Heart left ventricle (tissue), 13 donors: ENCODE data around the gene CYTIP.

ENCODE experiments used
- POLR2A ChIP-seq, 2 donors: fragments of 450-650 bp; IDR thresholded peaks; one replicate each; pipeline ENCODE4 v1.6.1; 2017; ENCODE audit warnings: antibody characterized with exemption in 2 of 2, mild to moderate bottlenecking in 2 of 2, moderate library complexity in 2 of 2
- TF ChIP-seq, protein P1 (sequence below), 12 donors: fragments of 200-600 bp; sonication (generic) in 4 of 12; IDR thresholded peaks; one replicate each; pipeline versions ENCODE4 v1.5.0 to v1.8.0; 2018 to 2022; ENCODE audit warnings: antibody characterized with exemption in 12 of 12, mild to moderate bottlenecking in 5 of 12
- donor health status: ischemic (EF 13 %, LVEDD 7.1; RV severe dilation, severe dysfunction).
- donor health status: DM: no; HTN: yes; CAD: no.
- donor health status: DM: no; HTN: no; CAD: no.
- donor health status: ischemic (EF 25% LVEDD 6.9; RV normal size, moderate dysfunction).
- donor health status: ischemic (EF 25% LVEDD 5.7; RV mildly dilated, moderate dysfunction).
- donor health status: ischemic (EF 35%, LVEDD 5.7; RV mildly dilated, moderate dysfunction).
- donor health status: nonischemic (EF 11% LVEDD 7.7; RV severe dilation, severe dysfunction).
- donor health status: DM: yes; HTN: yes; CAD: no.
- donor health status: PGD.
- donor health status: ischemic (EF 29% LVEDD 5.4; RV normal size, mild dysfunction).
- donor health status: nonischemic (EF 23%, LVEDD 6.1; RV moderate dilation, normal function).

DNA sequence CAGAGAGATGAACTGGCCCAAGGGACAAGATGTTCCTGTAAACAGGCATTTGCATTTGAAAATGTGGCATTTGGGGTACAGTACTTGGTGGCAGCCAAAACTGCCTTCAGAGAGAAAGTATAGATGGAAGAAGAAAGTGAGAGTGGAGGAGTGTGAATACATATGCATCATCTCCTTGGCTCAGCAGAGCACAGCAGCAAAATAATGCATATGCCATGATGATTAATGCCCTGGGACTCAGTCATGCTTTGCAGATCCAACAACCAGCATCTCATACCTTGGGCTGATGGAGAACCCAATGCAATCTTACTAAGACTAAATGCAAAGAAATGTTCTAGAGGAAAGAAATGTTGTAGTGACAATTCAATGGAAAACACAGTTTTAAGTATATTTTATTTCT lies 29.7 kb upstream of the CYTIP start:
- TF ChIP-seq, protein P1, sequence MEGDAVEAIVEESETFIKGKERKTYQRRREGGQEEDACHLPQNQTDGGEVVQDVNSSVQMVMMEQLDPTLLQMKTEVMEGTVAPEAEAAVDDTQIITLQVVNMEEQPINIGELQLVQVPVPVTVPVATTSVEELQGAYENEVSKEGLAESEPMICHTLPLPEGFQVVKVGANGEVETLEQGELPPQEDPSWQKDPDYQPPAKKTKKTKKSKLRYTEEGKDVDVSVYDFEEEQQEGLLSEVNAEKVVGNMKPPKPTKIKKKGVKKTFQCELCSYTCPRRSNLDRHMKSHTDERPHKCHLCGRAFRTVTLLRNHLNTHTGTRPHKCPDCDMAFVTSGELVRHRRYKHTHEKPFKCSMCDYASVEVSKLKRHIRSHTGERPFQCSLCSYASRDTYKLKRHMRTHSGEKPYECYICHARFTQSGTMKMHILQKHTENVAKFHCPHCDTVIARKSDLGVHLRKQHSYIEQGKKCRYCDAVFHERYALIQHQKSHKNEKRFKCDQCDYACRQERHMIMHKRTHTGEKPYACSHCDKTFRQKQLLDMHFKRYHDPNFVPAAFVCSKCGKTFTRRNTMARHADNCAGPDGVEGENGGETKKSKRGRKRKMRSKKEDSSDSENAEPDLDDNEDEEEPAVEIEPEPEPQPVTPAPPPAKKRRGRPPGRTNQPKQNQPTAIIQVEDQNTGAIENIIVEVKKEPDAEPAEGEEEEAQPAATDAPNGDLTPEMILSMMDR (IDR thresholded peaks at IDR 0.05) = no peak
- no peak for TF ChIP-seq POLR2A (IDR thresholded peaks at IDR 0.05)
